CD14-positive monocyte (primary cell): ENCODE data around the gene ZDHHC11B. TPM values are rescaled to one million over a fixed set of nuclear protein-coding genes. Genes with fewer than 3 reads are reported as not detected.

Experiments used
- DNase-seq, 3 donors: peaks; one replicate each; pipeline ENCODE4 v3.0.0-alpha.2; 2011 to 2022
- H2AFZ ChIP-seq: 2 replicates; pipeline ENCODE4 v1.6.0; 2012; ENCODE audit warnings: mild to moderate bottlenecking, low read depth, low read length, inconsistent platforms; ENCODE audit not compliant: insufficient read depth, poor library complexity, severe bottlenecking
- H3K27ac ChIP-seq, 2 donors: 1 replicate in 1 of 2; 2 replicates in 1 of 2; pipeline ENCODE4 v1.5.1; 2012 to 2013; ENCODE audit warnings: low read length in 2 of 2, control low read depth in 1 of 2, inconsistent platforms in 1 of 2, low read depth in 1 of 2, mild to moderate bottlenecking in 1 of 2
- H3K27me3 ChIP-seq, 2 donors: one replicate each; pipeline versions ENCODE4 v1.6.0 to v1.6.1; 2011 to 2013; ENCODE audit warnings: low read length in 2 of 2; ENCODE audit not compliant: control insufficient read depth in 2 of 2, insufficient read depth in 2 of 2
- H3K36me3 ChIP-seq, 2 donors: replicated peaks in 1 of 2; 1 replicate in 1 of 2; 2 replicates in 1 of 2; pipeline versions ENCODE4 v1.5.1 to v1.6.1; 2012 to 2013; ENCODE audit warnings: low read length in 2 of 2, control low read depth in 1 of 2, inconsistent platforms in 1 of 2, mild to moderate bottlenecking in 1 of 2; ENCODE audit not compliant: insufficient read depth in 2 of 2, control insufficient read depth in 1 of 2
- H3K4me1 ChIP-seq, 2 donors: 1 replicate in 1 of 2; 2 replicates in 1 of 2; pipeline versions ENCODE4 v1.5.1 to v1.6.1; 2012 to 2013; ENCODE audit warnings: low read length in 2 of 2, control low read depth in 1 of 2, inconsistent platforms in 1 of 2, mild to moderate bottlenecking in 1 of 2, moderate library complexity in 1 of 2; ENCODE audit not compliant: insufficient read depth in 2 of 2, control insufficient read depth in 1 of 2
- H3K4me2 ChIP-seq: replicated peaks from 2 replicates; pipeline ENCODE3; 2012; ENCODE audit warnings: low read length, moderate library complexity, mild to moderate bottlenecking; ENCODE audit not compliant: poor library complexity, severe bottlenecking; ENCODE audit errors: extremely low read depth
- H3K4me3 ChIP-seq, 3 experiments: fragments of 200-600 bp in 1 of 3; sonication (generic) in 1 of 3; replicated peaks in 1 of 3; 1 replicate in 2 of 3; 2 replicates in 1 of 3; pipeline ENCODE4 v1.5.1; 2011 to 2013; ENCODE audit warnings: low read length in 3 of 3, mild to moderate bottlenecking in 3 of 3, control low read depth in 2 of 3, low read depth in 2 of 3, inconsistent platforms in 1 of 3, moderate library complexity in 1 of 3
- H3K79me2 ChIP-seq: 2 replicates; pipeline ENCODE4 v1.6.0; 2012; ENCODE audit warnings: mild to moderate bottlenecking, control low read depth, inconsistent platforms, low read length, moderate library complexity; ENCODE audit not compliant: insufficient read depth
- H3K9ac ChIP-seq: 2 replicates; pipeline ENCODE4 v1.6.0; 2017; ENCODE audit warnings: low read length, mild to moderate bottlenecking; ENCODE audit not compliant: insufficient read depth, poor library complexity, severe bottlenecking
- H3K9me3 ChIP-seq, 2 donors: replicated peaks in 1 of 2; 1 replicate in 1 of 2; 2 replicates in 1 of 2; pipeline versions ENCODE4 v1.5.1 to v1.6.1; 2012 to 2013; ENCODE audit warnings: low read length in 2 of 2, control low read depth in 1 of 2; ENCODE audit not compliant: control insufficient read depth in 1 of 2, insufficient read depth in 1 of 2
- H4K20me1 ChIP-seq: 2 replicates; pipeline ENCODE4 v1.6.0; 2012; ENCODE audit warnings: mild to moderate bottlenecking, low read length, control low read depth, moderate library complexity; ENCODE audit not compliant: insufficient read depth
- H3K27ac Mint-ChIP-seq, 7 donors: one replicate each; pipeline ENCODE4 v1.8.0; 2020; ENCODE audit warnings: mild to moderate bottlenecking in 7 of 7, mixed read lengths in 7 of 7, moderate library complexity in 6 of 7, inconsistent platforms in 2 of 7
- H3K27me3 Mint-ChIP-seq, 3 donors: one replicate each; pipeline ENCODE4 v1.8.0; 2021 to 2022; ENCODE audit warnings: low read depth in 3 of 3, mild to moderate bottlenecking in 3 of 3, mixed read lengths in 3 of 3, moderate library complexity in 3 of 3, inconsistent platforms in 1 of 3
- H3K36me3 Mint-ChIP-seq, 2 donors: one replicate each; pipeline ENCODE4 v1.8.0; 2020; ENCODE audit warnings: mixed read lengths in 2 of 2, inconsistent platforms in 1 of 2, mild to moderate bottlenecking in 1 of 2
- H3K4me1 Mint-ChIP-seq: one replicate; pipeline ENCODE4 v1.8.0; 2020; ENCODE audit warnings: mild to moderate bottlenecking, mixed read lengths
- H3K4me3 Mint-ChIP-seq, 2 donors: one replicate each; pipeline ENCODE4 v1.8.0; 2020; ENCODE audit warnings: mild to moderate bottlenecking in 2 of 2, mixed read lengths in 2 of 2, moderate library complexity in 1 of 2
- H3K9me3 Mint-ChIP-seq, 7 donors: one replicate each; pipeline ENCODE4 v1.8.0; 2020 to 2022; ENCODE audit warnings: mixed read lengths in 7 of 7, mild to moderate bottlenecking in 6 of 7, moderate library complexity in 6 of 7, inconsistent platforms in 2 of 7
- WGBS: methylation state at CpG from one replicate; pipeline ENCODE4 v1.1.5; 2013; ENCODE audit warnings: missing lambda C conversion rate; ENCODE audit not compliant: insufficient coverage; 5-methylcytosine and 5-hydroxymethylcytosine counted together
- intact Hi-C, 2 donors: fragments of 100-400 bp; cut with micrococcal nuclease; formaldehyde crosslinking; loops; one replicate each; pipeline versions ENCODE4 v1.15.0 to v1.15.1; 2023
- polyA plus RNA-seq, 3 donors: library from polyadenylated mRNA; depleted of rRNA in 1 of 3; unstranded in 2 of 3; stranded (reverse) in 1 of 3; fragments of 300-500 nt in 2 of 3; fragments of >200 nt in 1 of 3; fragmentation: Illumina TruSeq in 2 of 3; gene quantifications; 1 replicate in 2 of 3; 2 replicates in 1 of 3; pipeline ENCODE4 v1.2.3, GENCODE V29; 2012 to 2021
- TF ChIP-seq, protein P1 (sequence below): fragments of 200-600 bp; IDR thresholded peaks from one replicate; pipeline ENCODE4 v1.8.0; 2022; ENCODE audit warnings: antibody characterized with exemption, mild to moderate bottlenecking

Gene ZDHHC11B
- polyA plus RNA-seq, 3 donors: not detected

DNA sequence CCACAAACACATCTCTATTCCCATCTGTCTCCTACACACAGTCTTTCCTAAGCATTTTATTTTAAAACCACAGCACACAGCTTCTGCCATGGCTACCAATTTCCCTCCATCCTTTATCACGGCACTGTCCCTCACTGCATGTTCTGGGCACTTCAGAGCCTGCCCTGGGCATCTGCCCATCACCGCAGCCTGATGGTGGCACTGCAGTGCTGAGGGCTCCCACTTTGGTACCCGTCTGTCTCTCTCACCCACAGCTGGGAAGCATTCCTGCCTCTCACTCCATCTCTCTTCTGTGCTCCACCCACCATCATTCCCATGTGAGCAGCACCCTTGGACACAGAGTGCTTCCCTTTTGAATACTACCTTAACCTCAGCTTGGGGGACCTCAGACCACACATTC, 34.5 kb upstream of the ZDHHC11B start:
- H3K9me3 Mint-ChIP-seq: peaks cover 0 to 8% (median 6%) of the 10 kb centered on the region in 7 donors
- Histone ChIP-seq H3K4me1 (no peaks in the 10 kb centered on the region), H4K20me1 (no peaks in the 10 kb centered on the region), H3K27ac (no peak overlapping the region), H3K4me3 (no peak overlapping the region), H3K27me3 (no peaks in the 10 kb centered on the region), H3K4me2 (no peak overlapping the region), H3K36me3 (no peaks in the 10 kb centered on the region), H2AFZ (no peak overlapping the region), H3K9me3 (peaks cover 0 to 7% of the 10 kb centered on the region in 2 donors), H3K9ac (no peak overlapping the region), H3K79me2 (no peaks in the 10 kb centered on the region)
- 97% methylated on average over 3 of the region's 3 CpGs for WGBS
- no peak overlapping the region for H3K27ac Mint-ChIP-seq
- DNase-seq: no peak
- intact Hi-C loops: no loop called here
- H3K4me1 Mint-ChIP-seq: no peaks in the 10 kb centered on the region
- TF ChIP-seq, protein P1, sequence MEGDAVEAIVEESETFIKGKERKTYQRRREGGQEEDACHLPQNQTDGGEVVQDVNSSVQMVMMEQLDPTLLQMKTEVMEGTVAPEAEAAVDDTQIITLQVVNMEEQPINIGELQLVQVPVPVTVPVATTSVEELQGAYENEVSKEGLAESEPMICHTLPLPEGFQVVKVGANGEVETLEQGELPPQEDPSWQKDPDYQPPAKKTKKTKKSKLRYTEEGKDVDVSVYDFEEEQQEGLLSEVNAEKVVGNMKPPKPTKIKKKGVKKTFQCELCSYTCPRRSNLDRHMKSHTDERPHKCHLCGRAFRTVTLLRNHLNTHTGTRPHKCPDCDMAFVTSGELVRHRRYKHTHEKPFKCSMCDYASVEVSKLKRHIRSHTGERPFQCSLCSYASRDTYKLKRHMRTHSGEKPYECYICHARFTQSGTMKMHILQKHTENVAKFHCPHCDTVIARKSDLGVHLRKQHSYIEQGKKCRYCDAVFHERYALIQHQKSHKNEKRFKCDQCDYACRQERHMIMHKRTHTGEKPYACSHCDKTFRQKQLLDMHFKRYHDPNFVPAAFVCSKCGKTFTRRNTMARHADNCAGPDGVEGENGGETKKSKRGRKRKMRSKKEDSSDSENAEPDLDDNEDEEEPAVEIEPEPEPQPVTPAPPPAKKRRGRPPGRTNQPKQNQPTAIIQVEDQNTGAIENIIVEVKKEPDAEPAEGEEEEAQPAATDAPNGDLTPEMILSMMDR: no peak
- H3K27me3 Mint-ChIP-seq: peaks cover 1 to 10% (median 7%) of the 10 kb centered on the region in 3 donors
- H3K36me3 Mint-ChIP-seq: no peaks in the 10 kb centered on the region
- H3K4me3 Mint-ChIP-seq: no peak overlapping the region

DNA sequence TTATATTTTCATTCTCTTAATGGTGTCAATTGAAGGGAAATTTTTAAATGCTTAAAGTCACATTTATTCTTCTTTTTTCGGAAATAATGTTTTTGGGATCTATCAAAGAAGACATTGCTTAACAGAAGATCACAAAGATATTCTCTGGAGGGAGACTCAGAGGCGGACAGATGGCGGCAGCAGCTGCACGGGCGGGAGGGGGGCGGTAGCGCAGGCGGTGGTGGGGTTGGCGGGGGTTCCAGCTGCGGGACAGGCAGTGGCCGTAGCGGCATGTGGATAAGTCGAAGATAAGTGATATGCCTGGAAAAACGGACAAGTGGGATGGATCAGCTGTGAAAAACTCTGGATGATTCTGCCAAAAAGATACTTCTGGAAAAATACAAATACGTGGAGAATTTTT, 31.6 kb upstream of the ZDHHC11B start:
- H4K20me1 ChIP-seq: no peaks in the 10 kb centered on the region
- Mint-ChIP-seq H3K9me3 (peaks cover 0 to 7% (median 6%) of the 10 kb centered on the region in 7 donors), H3K27me3 (peaks cover 2 to 9% (median 4%) of the 10 kb centered on the region in 3 donors), H3K4me3 (no peak overlapping the region), H3K36me3 (no peaks in the 10 kb centered on the region), H3K4me1 (no peaks in the 10 kb centered on the region), H3K27ac (no peak overlapping the region)
- no peaks in the 10 kb centered on the region for H3K4me1 ChIP-seq
- H3K27ac ChIP-seq: no peak overlapping the region
- no peaks in the 10 kb centered on the region for H3K27me3 ChIP-seq
- intact Hi-C loops: no loop called here
- H3K4me2 ChIP-seq: no peak overlapping the region
- H3K9me3 ChIP-seq: peaks cover 0 to 7% of the 10 kb centered on the region in 2 donors
- no peaks in the 10 kb centered on the region for H3K36me3 ChIP-seq
- TF ChIP-seq, protein P1: no peak
- WGBS: 96% methylated on average over 13 of the region's 15 CpGs
- no peak overlapping the region for H2AFZ ChIP-seq
- H3K4me3 ChIP-seq: no peak overlapping the region
- no peak overlapping the region for H3K9ac ChIP-seq
- H3K79me2 ChIP-seq: no peaks in the 10 kb centered on the region
- no peak for DNase-seq
